Stimulated activated CD8-positive, alpha-beta memory T cell treated with anti-CD3 and anti-CD28 coated beads, Interleukin-4, amount 100 ng/mL, for 1 hour (primary cell): ENCODE results near the gene GPR62.
"Not testable (repeated sequence)": the region's sequence is repeated elsewhere in the genome, so short reads cannot be mapped to it uniquely, and the experiment has no call there.

ENCODE experiments used
- DNase-seq, 2 donors: peaks; one replicate each; pipeline ENCODE4 v3.0.0-alpha.2; 2020; ENCODE audit warnings: low read depth in 2 of 2, low spot score in 1 of 2

Gene GPR62

DNA sequence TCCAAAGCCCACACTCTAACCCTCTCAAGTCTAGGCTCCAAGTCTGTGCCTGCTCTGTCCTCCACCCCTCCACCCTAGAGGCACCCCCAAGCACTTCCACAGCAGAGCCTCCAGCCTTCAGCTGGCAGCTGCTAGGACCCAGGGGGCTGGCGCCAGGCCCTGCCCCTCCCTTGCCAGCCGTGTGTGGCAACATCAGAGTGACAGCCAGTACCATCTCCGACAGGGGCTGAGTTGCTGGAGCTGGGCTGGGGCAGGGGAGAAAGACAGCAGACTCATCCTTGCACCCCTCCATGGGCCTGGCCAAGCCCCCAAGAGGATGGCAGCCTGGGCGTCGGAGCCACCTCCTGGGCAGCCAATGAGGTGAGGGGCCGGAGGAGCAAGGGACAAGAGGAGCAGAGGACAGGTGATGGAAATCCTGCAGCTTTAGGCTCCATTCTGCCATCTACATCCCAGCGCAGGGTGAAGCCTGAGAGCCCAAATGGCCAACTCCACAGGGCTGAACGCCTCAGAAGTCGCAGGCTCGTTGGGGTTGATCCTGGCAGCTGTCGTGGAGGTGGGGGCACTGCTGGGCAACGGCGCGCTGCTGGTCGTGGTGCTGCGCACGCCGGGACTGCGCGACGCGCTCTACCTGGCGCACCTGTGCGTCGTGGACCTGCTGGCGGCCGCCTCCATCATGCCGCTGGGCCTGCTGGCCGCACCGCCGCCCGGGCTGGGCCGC lies at the start of gene GPR62:
TSS of gene GPR62 (plus strand) at position 207 of the 718 bp plus-strand sequence. CDS start at position 479, 272 bp downstream.
- DNase-seq = no peak

- DNase-seq = no peak
Measured at GRCh38 chr3:51908026-51908425, 47.2 kb upstream of the GPR62 start.

DNA sequence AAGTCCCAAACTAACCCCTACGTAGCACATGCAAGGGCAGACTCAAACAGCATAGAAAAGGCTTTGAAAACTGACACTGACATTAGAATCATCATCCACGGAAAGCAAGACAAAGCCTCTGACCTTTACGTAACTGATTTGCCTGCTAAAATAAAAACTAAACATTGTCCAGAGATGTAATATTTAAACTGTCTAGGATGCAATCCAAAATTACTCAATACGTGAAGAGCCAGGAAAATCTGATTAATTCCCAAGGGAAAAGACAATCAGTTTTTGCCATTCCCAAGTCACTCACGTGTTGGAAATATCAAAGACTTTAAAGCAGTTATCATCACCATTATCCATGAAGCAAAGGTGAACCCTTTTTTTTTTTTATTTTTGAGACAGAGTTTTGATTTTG lies 38.8 kb upstream of the GPR62 start:
- no peak for DNase-seq

DNA sequence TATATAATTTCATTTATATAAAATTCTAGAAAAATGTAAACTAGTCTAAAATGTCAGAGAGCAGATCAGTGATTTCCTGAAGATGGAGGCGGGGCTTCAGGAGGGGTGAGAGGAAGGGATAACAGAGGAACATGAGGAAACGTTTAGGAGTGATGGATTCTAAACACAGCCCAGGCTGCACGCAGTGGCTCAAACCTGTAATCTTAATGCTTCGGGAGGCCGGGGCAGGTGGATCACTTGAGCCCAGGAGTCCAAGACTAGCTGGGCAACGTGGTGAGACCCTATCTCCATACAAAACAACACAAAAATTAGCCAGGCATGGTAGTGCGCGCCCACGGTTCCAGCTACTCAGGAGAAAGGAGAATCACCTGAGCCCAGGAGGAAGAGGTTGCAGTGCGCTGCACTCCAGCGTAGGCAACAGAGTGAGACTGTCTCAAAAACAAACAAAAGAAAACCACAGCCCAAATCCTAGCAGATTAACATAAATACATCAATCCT lies 34.1 kb upstream of the GPR62 start:
- no peak for DNase-seq

DNA sequence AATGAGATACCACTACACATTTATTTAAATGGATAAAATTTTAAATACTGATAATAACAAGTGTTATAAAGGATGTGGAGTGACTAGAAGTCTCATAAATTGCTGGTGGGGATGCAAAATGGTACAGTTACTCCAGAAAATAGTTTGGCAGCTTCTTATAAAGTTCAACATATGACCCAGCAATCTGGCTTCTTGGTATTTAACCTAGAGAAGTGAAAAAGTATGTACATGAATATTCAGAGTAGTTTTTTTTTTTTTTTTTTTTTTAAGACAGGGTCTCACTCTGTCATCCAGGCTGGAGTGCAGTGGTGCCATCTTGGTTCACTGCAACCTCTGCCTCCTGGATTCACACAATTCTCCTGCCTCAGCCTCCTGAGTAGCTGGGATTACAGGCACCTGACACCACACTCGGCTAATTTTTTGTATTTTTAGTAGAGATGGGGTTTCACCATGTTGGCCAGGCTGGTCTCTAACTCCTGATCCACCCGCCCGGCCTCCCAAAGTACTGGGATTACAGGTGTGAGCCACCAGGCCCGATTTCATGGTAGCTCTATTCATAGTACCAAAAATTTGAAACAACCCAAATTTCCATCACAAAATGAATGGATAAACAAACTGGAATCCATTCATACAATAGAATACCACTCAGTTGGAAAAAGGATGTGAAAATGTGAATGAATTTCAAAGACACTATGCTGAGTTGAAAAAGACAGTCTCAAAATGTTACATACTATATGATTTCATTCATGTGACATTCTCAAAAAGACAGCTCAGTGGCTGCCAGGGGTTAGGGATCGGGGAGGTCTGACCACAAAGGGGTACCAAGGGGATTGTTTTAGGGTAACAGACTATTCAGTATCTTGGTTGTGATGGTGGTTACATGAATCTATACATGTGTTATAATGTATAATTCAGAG lies 27.9 kb upstream of the GPR62 start:
- no peak for DNase-seq

GRCh38 chr3:51928438-51928837 lies 26.7 kb upstream of the GPR62 start:
- no peak for DNase-seq

- not testable (repeated sequence) for DNase-seq
Measured at GRCh38 chr3:51928981-51929380, 26.2 kb upstream of the GPR62 start.

GRCh38 chr3:51929420-51930003 lies 25.7 kb upstream of the GPR62 start:
- no peak for DNase-seq

DNA sequence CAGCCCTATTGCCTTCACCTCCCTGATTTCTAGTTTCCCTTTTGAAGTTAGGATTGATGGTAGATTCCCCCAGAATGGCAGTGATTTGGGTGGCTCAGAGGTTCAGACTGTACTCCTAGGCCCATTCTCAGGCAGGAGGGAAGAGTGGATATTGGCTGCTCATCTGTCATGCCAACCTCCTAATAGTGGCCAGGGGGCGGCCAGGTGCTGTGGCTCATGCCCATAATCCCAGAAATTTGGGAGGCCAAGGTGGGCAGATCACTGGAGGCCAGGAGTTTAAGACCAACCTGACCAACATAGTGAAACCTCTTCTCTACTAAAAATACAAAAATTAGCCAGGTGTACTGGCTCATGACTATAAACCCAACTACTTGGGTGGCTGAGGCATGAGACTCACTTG lies 24.7 kb upstream of the GPR62 start:
- no peak for DNase-seq

DNA sequence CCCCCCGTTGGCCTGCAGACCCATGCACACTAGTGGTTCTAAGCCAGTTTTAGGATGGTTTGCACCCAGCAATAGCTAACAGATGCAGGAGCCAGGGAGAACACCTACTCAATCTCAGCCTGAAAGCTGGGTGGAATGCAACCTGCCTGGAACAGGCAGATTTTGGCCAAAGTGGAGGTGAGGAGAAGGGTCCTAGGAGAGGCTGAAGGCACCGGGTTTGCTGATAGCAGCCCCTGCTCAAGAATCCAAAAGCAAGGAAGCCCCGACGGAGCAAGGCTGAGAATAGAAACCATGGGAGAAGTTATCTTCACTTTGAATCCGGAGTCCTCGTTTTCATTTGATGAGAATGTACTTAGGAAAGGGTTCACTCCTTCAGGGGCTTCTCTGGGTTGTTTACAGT lies 23.4 kb upstream of the GPR62 start:
- DNase-seq = no peak

- DNase-seq = no peak
Measured at GRCh38 chr3:51932471-51933370, 22.5 kb upstream of the GPR62 start.

- DNase-seq = no peak
Measured at GRCh38 chr3:51933471-51934138, 21.6 kb upstream of the GPR62 start.

DNA sequence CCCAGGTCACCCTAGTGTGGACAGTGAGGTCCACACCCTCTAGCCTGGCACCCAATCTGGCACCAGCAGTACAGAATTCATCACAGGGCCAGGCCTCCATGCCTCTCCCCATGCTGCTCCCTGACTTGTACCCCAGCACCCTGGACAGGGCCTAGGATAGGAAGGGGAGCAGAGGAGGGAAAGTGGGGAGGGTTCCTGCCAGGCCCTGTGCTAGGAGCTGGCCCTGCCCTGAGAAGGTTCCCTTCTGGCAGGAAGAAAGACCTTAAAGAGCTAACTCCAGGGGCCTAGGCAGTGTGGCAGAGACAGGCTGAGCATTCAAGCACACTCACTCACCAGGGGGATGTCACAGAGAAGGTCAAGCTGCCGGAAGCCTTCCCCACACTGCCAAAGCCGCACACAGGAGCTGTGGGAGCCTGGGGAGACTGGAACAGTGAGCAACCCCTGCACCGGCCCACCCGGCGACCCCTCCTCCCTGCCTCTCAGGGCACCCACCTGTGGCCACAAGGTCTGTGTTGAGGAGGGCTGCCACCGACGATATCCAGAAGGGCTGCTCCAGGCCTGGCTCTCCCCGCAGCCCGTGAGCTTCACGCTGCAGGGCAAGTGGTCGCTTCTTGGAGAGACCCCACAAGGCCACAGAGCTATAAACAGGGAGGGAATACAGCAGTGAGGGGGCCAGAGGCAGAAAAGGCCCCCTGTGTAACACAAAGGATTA lies 20.9 kb upstream of the GPR62 start:
- DNase-seq = no peak

DNA sequence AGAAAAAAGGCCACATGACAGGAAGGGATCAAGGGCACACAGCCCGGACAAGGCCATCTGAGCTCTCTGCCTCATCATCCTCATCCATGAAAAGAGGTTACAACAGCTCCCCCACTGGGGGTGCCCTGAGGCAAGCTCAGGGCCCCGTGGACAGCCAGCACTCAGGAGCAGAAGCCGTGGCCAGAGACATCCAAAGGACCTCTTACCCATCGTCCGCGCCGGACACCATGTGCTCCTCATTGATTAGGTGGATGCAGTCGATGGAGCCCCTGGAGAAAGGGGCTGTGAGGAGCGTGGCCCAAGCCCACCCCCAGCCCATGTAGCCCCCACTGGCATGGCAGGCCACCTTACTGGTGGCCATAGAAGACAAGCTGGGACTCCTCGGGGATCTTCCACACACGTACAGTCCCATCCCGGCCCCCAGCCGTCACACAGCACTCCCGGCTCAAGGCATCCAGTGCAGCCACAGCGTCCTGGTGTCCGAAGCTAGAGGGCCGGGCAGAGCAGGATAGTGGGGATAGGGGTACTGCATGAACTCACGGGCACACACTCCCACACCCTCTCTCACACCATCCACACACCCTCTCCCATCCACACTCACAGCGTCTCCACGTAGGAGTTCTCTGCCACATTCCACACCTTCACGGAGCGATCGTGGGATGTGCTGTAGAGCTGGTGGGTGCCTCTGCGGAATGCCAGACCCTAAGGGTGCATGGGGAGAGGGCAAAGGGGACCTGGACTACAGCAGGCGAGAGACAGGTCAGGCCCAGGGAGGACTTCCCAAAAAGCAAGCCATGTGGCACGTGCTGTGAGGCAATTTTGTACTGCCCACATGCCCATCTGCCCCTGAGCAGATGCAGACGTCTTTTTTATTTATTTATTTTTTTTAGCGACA lies 19.9 kb upstream of the GPR62 start:
- no peak for DNase-seq

- DNase-seq = no peak
Measured at GRCh38 chr3:51935886-51936755, 19.1 kb upstream of the GPR62 start.

DNA sequence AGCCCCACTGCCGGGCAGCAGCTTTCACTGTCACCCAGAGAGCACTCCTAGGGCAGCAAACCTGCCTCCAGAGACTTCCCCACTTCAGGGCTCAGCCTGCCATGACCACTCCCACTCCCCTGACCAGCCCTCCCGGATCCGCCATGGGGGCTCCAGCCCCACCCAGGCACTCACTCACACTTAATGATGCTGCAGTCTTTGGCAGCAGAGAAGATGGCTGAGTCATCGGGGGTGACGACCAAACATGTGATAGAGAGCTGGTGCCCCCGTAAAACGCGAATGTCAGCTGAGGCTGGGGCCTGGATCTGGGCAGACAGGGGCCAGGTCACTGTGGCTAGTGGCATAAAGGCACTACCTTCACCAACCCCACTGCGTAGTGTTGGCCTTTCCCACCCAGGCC lies 18.2 kb upstream of the GPR62 start:
- DNase-seq = no peak

- no peak for DNase-seq
Measured at GRCh38 chr3:51937611-51938450, 17.4 kb upstream of the GPR62 start.
